Effector memory CD8-positive, alpha-beta T cell (primary cell): ENCODE results near the gene NOS2.

Experiments used
- ATAC-seq: fragments of 150-1000 bp; cut with Tn5 transposase; replicated peaks from 2 replicates; pipeline ENCODE4 v1.10.0; 2021; ENCODE audit warnings: mild to moderate bottlenecking, moderate library complexity
- DNase-seq, 3 experiments: peaks; one replicate each; pipeline ENCODE4 v3.0.0; 2021
- H3K27ac Mint-ChIP-seq, 2 donors: one replicate each; pipeline ENCODE4 v1.8.0; 2022; ENCODE audit warnings: mild to moderate bottlenecking in 2 of 2, mixed read lengths in 2 of 2, moderate library complexity in 2 of 2
- H3K27me3 Mint-ChIP-seq, 2 donors: one replicate each; pipeline ENCODE4 v1.8.0; 2022; ENCODE audit warnings: mixed read lengths in 2 of 2
- H3K36me3 Mint-ChIP-seq: one replicate; pipeline ENCODE4 v1.8.0; 2022; ENCODE audit warnings: mild to moderate bottlenecking, moderate library complexity, mixed read lengths; ENCODE audit not compliant: insufficient read depth
- H3K4me1 Mint-ChIP-seq, 2 donors: one replicate each; pipeline ENCODE4 v1.8.0; 2022; ENCODE audit warnings: low read depth in 2 of 2, mixed read lengths in 2 of 2
- H3K4me3 Mint-ChIP-seq, 2 donors: one replicate each; pipeline ENCODE4 v1.8.0; 2022; ENCODE audit warnings: mild to moderate bottlenecking in 2 of 2, mixed read lengths in 2 of 2, moderate library complexity in 2 of 2
- H3K9me3 Mint-ChIP-seq, 2 donors: one replicate each; pipeline ENCODE4 v1.8.0; 2022; ENCODE audit warnings: mixed read lengths in 2 of 2

The NOS2 gene

GRCh38 chr17:27793906-27794569 lies 6.3 kb downstream of the NOS2 start:
- ATAC-seq (no peak), DNase-seq (no peak)
- peak overlapping the region; percentile 48 to 71 for H3K4me3 Mint-ChIP-seq
- no peaks in the 10 kb centered on the region for H3K36me3 Mint-ChIP-seq
- peaks cover 53 to 78% of the 10 kb centered on the region in 2 donors for H3K27me3 Mint-ChIP-seq
- no peaks in the 10 kb centered on the region for H3K9me3 Mint-ChIP-seq
- peaks cover 5% of the 10 kb centered on the region in 2 donors for H3K4me1 Mint-ChIP-seq
- no peak overlapping the region for H3K27ac Mint-ChIP-seq

GRCh38 chr17:27793168-27793905 lies 7.0 kb downstream of the NOS2 start:
- Mint-ChIP-seq H3K36me3 (no peaks in the 10 kb centered on the region), H3K4me3 (peak overlapping the region; percentile 48 to 71), H3K4me1 (peaks cover 5% of the 10 kb centered on the region in 2 donors), H3K9me3 (no peaks in the 10 kb centered on the region), H3K27me3 (peaks cover 55 to 78% of the 10 kb centered on the region in 2 donors), H3K27ac (no peak overlapping the region)
- DNase-seq (no peak), ATAC-seq (peak; percentile 40)

- ATAC-seq = no peak
- no peaks in the 10 kb centered on the region for H3K9me3 Mint-ChIP-seq
- no peaks in the 10 kb centered on the region for H3K36me3 Mint-ChIP-seq
- H3K4me3 Mint-ChIP-seq = no peak overlapping the region
- H3K27me3 Mint-ChIP-seq = peaks cover 55 to 78% of the 10 kb centered on the region in 2 donors
- DNase-seq = no peak
- H3K4me1 Mint-ChIP-seq = peaks cover 5% of the 10 kb centered on the region in 2 donors
- H3K27ac Mint-ChIP-seq = no peak overlapping the region
Observed at GRCh38 chr17:27792095-27792494, 8.2 kb downstream of the NOS2 start.

- H3K9me3 Mint-ChIP-seq = no peaks in the 10 kb centered on the region
- H3K4me3 Mint-ChIP-seq = no peak overlapping the region
- peaks cover 2 to 3% of the 10 kb centered on the region in 2 donors for H3K4me1 Mint-ChIP-seq
- no peak for DNase-seq
- H3K36me3 Mint-ChIP-seq = no peaks in the 10 kb centered on the region
- no peak for ATAC-seq
- H3K27me3 Mint-ChIP-seq = peaks cover 25 to 54% of the 10 kb centered on the region in 2 donors
- H3K27ac Mint-ChIP-seq = no peak overlapping the region
Observed at GRCh38 chr17:27788919-27789318, 11.4 kb downstream of the NOS2 start.

GRCh38 chr17:27783440-27784350 lies 16.6 kb downstream of the NOS2 start:
- peak overlapping the region in 1 of 2 donors; percentile 36 for H3K27ac Mint-ChIP-seq
- H3K4me1 Mint-ChIP-seq = no peaks in the 10 kb centered on the region
- no peak overlapping the region for H3K4me3 Mint-ChIP-seq
- H3K27me3 Mint-ChIP-seq = peaks cover 30 to 61% of the 10 kb centered on the region in 2 donors
- DNase-seq = no peak
- no peak for ATAC-seq
- no peaks in the 10 kb centered on the region for H3K9me3 Mint-ChIP-seq
- H3K36me3 Mint-ChIP-seq = no peaks in the 10 kb centered on the region

- no peaks in the 10 kb centered on the region for H3K36me3 Mint-ChIP-seq
- DNase-seq (no peak), ATAC-seq (no peak)
- H3K4me3 Mint-ChIP-seq = no peak overlapping the region
- no peak overlapping the region for H3K27ac Mint-ChIP-seq
- H3K27me3 Mint-ChIP-seq = peaks cover 23 to 52% of the 10 kb centered on the region in 2 donors
- no peaks in the 10 kb centered on the region for H3K4me1 Mint-ChIP-seq
- no peaks in the 10 kb centered on the region for H3K9me3 Mint-ChIP-seq
Observed at GRCh38 chr17:27782791-27783206, 17.5 kb downstream of the NOS2 start.

GRCh38 chr17:27780828-27781404 lies 19.4 kb downstream of the NOS2 start:
- H3K27ac Mint-ChIP-seq = no peak overlapping the region
- H3K9me3 Mint-ChIP-seq = no peaks in the 10 kb centered on the region
- H3K4me3 Mint-ChIP-seq = no peak overlapping the region
- H3K27me3 Mint-ChIP-seq = peaks cover 21 to 43% of the 10 kb centered on the region in 2 donors
- no peaks in the 10 kb centered on the region for H3K36me3 Mint-ChIP-seq
- no peak for DNase-seq
- H3K4me1 Mint-ChIP-seq = no peaks in the 10 kb centered on the region
- ATAC-seq = no peak

- Mint-ChIP-seq H3K4me3 (no peak overlapping the region), H3K9me3 (no peaks in the 10 kb centered on the region), H3K36me3 (no peaks in the 10 kb centered on the region), H3K27me3 (peaks cover 21 to 43% of the 10 kb centered on the region in 2 donors), H3K4me1 (no peaks in the 10 kb centered on the region), H3K27ac (no peak overlapping the region)
- DNase-seq (no peak), ATAC-seq (no peak)
Observed at GRCh38 chr17:27780092-27780827, 20.1 kb downstream of the NOS2 start.

- DNase-seq = no peak
- H3K27me3 Mint-ChIP-seq = peaks cover 12 to 42% of the 10 kb centered on the region in 2 donors
Observed at GRCh38 chr17:27778183-27778582, 22.1 kb downstream of the NOS2 start.

GRCh38 chr17:27776882-27777624 lies 23.3 kb downstream of the NOS2 start:
- Mint-ChIP-seq H3K9me3 (no peaks in the 10 kb centered on the region), H3K4me3 (no peak overlapping the region), H3K36me3 (no peaks in the 10 kb centered on the region), H3K27me3 (peaks cover 8 to 43% of the 10 kb centered on the region in 2 donors), H3K27ac (no peak overlapping the region), H3K4me1 (no peaks in the 10 kb centered on the region)
- DNase-seq (no peak), ATAC-seq (no peak)

More at GRCh38 chr17:27778183-27778582, 22.1 kb downstream of the NOS2 start:
- no peaks in the 10 kb centered on the region for H3K36me3 Mint-ChIP-seq
- no peak for ATAC-seq
- no peaks in the 10 kb centered on the region for H3K4me1 Mint-ChIP-seq
- no peak overlapping the region for H3K27ac Mint-ChIP-seq
- no peaks in the 10 kb centered on the region for H3K9me3 Mint-ChIP-seq
- H3K4me3 Mint-ChIP-seq = no peak overlapping the region

GRCh38 chr17:27771586-27771985 lies 28.7 kb downstream of the NOS2 start:
- no peak for DNase-seq
- Mint-ChIP-seq H3K27me3 (peaks cover 0 to 32% of the 10 kb centered on the region in 2 donors), H3K27ac (no peak overlapping the region), H3K9me3 (no peaks in the 10 kb centered on the region), H3K4me3 (no peak overlapping the region), H3K4me1 (no peaks in the 10 kb centered on the region), H3K36me3 (no peaks in the 10 kb centered on the region)
- no peak for ATAC-seq

- peaks cover 0 to 36% of the 10 kb centered on the region in 2 donors for H3K27me3 Mint-ChIP-seq
Observed at GRCh38 chr17:27770877-27771276, 29.5 kb downstream of the NOS2 start.

More at GRCh38 chr17:27770877-27771276, 29.5 kb downstream of the NOS2 start:
- DNase-seq (no peak), ATAC-seq (no peak)
- Mint-ChIP-seq H3K9me3 (no peaks in the 10 kb centered on the region), H3K27ac (no peak overlapping the region), H3K36me3 (no peaks in the 10 kb centered on the region), H3K4me3 (no peak overlapping the region), H3K4me1 (no peaks in the 10 kb centered on the region)
